ENCODE measurements around the gene NRG2. TPM values are rescaled to one million over a fixed set of nuclear protein-coding genes. Genes with fewer than 3 reads are reported as not detected.

Gene NRG2
- total RNA-seq, 3 donors from 2014 or later (not counting 1 experiment from before 2014, with no cell fraction given) = 0.21 to 0.50 (median 0.40) TPM

- Mint-ChIP-seq H3K27me3 (ENCODE audit: low read depth in 2 of 2) (peaks cover 5 to 8% of the 10 kb centered on the region in 2 donors), H3K4me1 (no peaks in the 10 kb centered on the region), H3K27ac (no peak overlapping the region), H3K36me3 (no peaks in the 10 kb centered on the region), H3K4me3 (no peak overlapping the region), H3K9me3 (peaks cover 2 to 3% of the 10 kb centered on the region in 2 donors)
- intact Hi-C loops (cut with micrococcal nuclease) = no loop called here
- no peak for TF ChIP-seq CTCF (IDR thresholded peaks at IDR 0.05)
- no peak for DNase-seq
- Histone ChIP-seq H3K4me1 (ENCODE audit: control insufficient read depth, insufficient read depth, low read length) (no peaks in the 10 kb centered on the region), H3K9me3 (ENCODE audit: control insufficient read depth, insufficient read depth, low read length) (no peaks in the 10 kb centered on the region), H3K27me3 (ENCODE audit: control insufficient read depth, insufficient read depth, low read length) (no peaks in the 10 kb centered on the region), H3K27ac (ENCODE audit: low read length) (no peak overlapping the region), H3K36me3 (ENCODE audit: control insufficient read depth, insufficient read depth, low read length) (no peaks in the 10 kb centered on the region), H3K4me3 (ENCODE audit: low read length) (no peak overlapping the region)
- ATAC-seq = no peak
- WGBS (ENCODE audit: insufficient coverage) = 66% methylated on average over 7 of the region's 7 CpGs
Measured at GRCh38 chr5:139820130-139820529, 223.0 kb downstream of the NRG2 start.

- 82% methylated on average over 3 of the region's 3 CpGs for WGBS (ENCODE audit: insufficient coverage)
- no peaks in the 10 kb centered on the region for H3K27me3 ChIP-seq (ENCODE audit: control insufficient read depth, insufficient read depth, low read length)
- no peak for ATAC-seq
Measured at GRCh38 chr5:139817970-139818369, 225.1 kb downstream of the NRG2 start.

GRCh38 chr5:139817362-139817761 is 225.7 kb downstream of the NRG2 start:
- H3K4me3 Mint-ChIP-seq = no peak overlapping the region
- H3K9me3 ChIP-seq (ENCODE audit: control insufficient read depth, insufficient read depth, low read length) = no peaks in the 10 kb centered on the region
- intact Hi-C loops (cut with micrococcal nuclease) = no loop called here
- H3K9me3 Mint-ChIP-seq = peaks cover 2 to 3% of the 10 kb centered on the region in 2 donors
- no peak for ATAC-seq
- no peak overlapping the region for H3K27ac Mint-ChIP-seq
- TF ChIP-seq CTCF (IDR thresholded peaks at IDR 0.05) = no peak
- DNase-seq = no peak
- no peaks in the 10 kb centered on the region for H3K4me1 ChIP-seq (ENCODE audit: control insufficient read depth, insufficient read depth, low read length)
- H3K4me3 ChIP-seq (ENCODE audit: low read length) = no peak overlapping the region
- H3K27me3 Mint-ChIP-seq (ENCODE audit: low read depth in 2 of 2) = peaks cover 5 to 8% of the 10 kb centered on the region in 2 donors
- no peak overlapping the region for H3K27ac ChIP-seq (ENCODE audit: low read length)
- H3K27me3 ChIP-seq (ENCODE audit: control insufficient read depth, insufficient read depth, low read length) = no peaks in the 10 kb centered on the region
- H3K36me3 Mint-ChIP-seq = no peaks in the 10 kb centered on the region
- 88% methylated on average over 8 of the region's 8 CpGs for WGBS (ENCODE audit: insufficient coverage)
- no peaks in the 10 kb centered on the region for H3K4me1 Mint-ChIP-seq
- H3K36me3 ChIP-seq (ENCODE audit: control insufficient read depth, insufficient read depth, low read length) = no peaks in the 10 kb centered on the region

More at GRCh38 chr5:139817970-139818369, 225.1 kb downstream of the NRG2 start:
- Mint-ChIP-seq H3K27me3 (ENCODE audit: low read depth in 2 of 2) (peaks cover 5 to 8% of the 10 kb centered on the region in 2 donors), H3K27ac (no peak overlapping the region), H3K4me3 (no peak overlapping the region), H3K4me1 (no peaks in the 10 kb centered on the region), H3K36me3 (no peaks in the 10 kb centered on the region), H3K9me3 (peaks cover 2 to 3% of the 10 kb centered on the region in 2 donors)
- intact Hi-C loops (cut with micrococcal nuclease) = no loop called here
- H3K27ac ChIP-seq (ENCODE audit: low read length) = no peak overlapping the region
- no peaks in the 10 kb centered on the region for H3K36me3 ChIP-seq (ENCODE audit: control insufficient read depth, insufficient read depth, low read length)
- TF ChIP-seq CTCF (IDR thresholded peaks at IDR 0.05) = no peak
- DNase-seq = no peak
- no peaks in the 10 kb centered on the region for H3K9me3 ChIP-seq (ENCODE audit: control insufficient read depth, insufficient read depth, low read length)
- no peaks in the 10 kb centered on the region for H3K4me1 ChIP-seq (ENCODE audit: control insufficient read depth, insufficient read depth, low read length)
- no peak overlapping the region for H3K4me3 ChIP-seq (ENCODE audit: low read length)

- ATAC-seq (no peak), DNase-seq (no peak)
- TF ChIP-seq CTCF (IDR thresholded peaks at IDR 0.05) = no peak
- no peaks in the 10 kb centered on the region for H3K27me3 ChIP-seq (ENCODE audit: control insufficient read depth, insufficient read depth, low read length)
- 88% methylated on average over 12 of the region's 12 CpGs for WGBS (ENCODE audit: insufficient coverage)
- no peak overlapping the region for H3K27ac ChIP-seq (ENCODE audit: low read length)
- no peaks in the 10 kb centered on the region for H3K36me3 ChIP-seq (ENCODE audit: control insufficient read depth, insufficient read depth, low read length)
- H3K27ac Mint-ChIP-seq = no peak overlapping the region
- no peaks in the 10 kb centered on the region for H3K4me1 Mint-ChIP-seq
- H3K27me3 Mint-ChIP-seq (ENCODE audit: low read depth in 2 of 2) = peaks cover 5 to 8% of the 10 kb centered on the region in 2 donors
- H3K9me3 Mint-ChIP-seq = peaks cover 2 to 3% of the 10 kb centered on the region in 2 donors
- no peak overlapping the region for H3K4me3 ChIP-seq (ENCODE audit: low read length)
- H3K4me1 ChIP-seq (ENCODE audit: control insufficient read depth, insufficient read depth, low read length) = no peaks in the 10 kb centered on the region
- H3K4me3 Mint-ChIP-seq = no peak overlapping the region
- no peaks in the 10 kb centered on the region for H3K9me3 ChIP-seq (ENCODE audit: control insufficient read depth, insufficient read depth, low read length)
- intact Hi-C loops (cut with micrococcal nuclease) = no loop called here
- no peaks in the 10 kb centered on the region for H3K36me3 Mint-ChIP-seq
Measured at GRCh38 chr5:139816566-139816965, 226.5 kb downstream of the NRG2 start.
